HG02642 (cell line): ENCODE results near the gene STRIP2.
A peak's percentile ranks its signal among the peaks of the same experiment; 100 is the strongest.
"Not testable (repeated sequence)": the region's sequence is repeated elsewhere in the genome, so short reads cannot be mapped to it uniquely, and the experiment has no call there.

Experiments used
- ATAC-seq: cut with Tn5 transposase; IDR thresholded peaks from one replicate; pipeline ENCODE4 v1.9.1; 2021; ENCODE audit warnings: mild to moderate bottlenecking; ENCODE audit not compliant: unreplicated experiment, poor library complexity

The STRIP2 gene

GRCh38 chr7:129452589-129453231, 18.5 kb downstream of the STRIP2 start:
- ATAC-seq, result no peak

GRCh38 chr7:129453510-129454248, 19.4 kb downstream of the STRIP2 start:
- ATAC-seq, result no peak

GRCh38 chr7:129454249-129454551, 20.0 kb downstream of the STRIP2 start:
- no peak for ATAC-seq

- ATAC-seq, result no peak
Measured at GRCh38 chr7:129456421-129456820, 22.2 kb downstream of the STRIP2 start.

GRCh38 chr7:129457101-129457500, 22.9 kb downstream of the STRIP2 start:
- ATAC-seq, result no peak

- no peak for ATAC-seq
Measured at GRCh38 chr7:129458171-129458570, 23.9 kb downstream of the STRIP2 start.

- ATAC-seq, result no peak
Measured at GRCh38 chr7:129461809-129462208, 27.6 kb downstream of the STRIP2 start.

GRCh38 chr7:129462420-129462819, 28.2 kb downstream of the STRIP2 start:
- ATAC-seq, result no peak

GRCh38 chr7:129464194-129464593, 30.0 kb downstream of the STRIP2 start:
- ATAC-seq, result no peak

- ATAC-seq, result no peak
Measured at GRCh38 chr7:129465080-129465479, 30.8 kb downstream of the STRIP2 start.

GRCh38 chr7:129466796-129467195, 32.6 kb downstream of the STRIP2 start:
- no peak for ATAC-seq

- ATAC-seq, result no peak
Measured at GRCh38 chr7:129468087-129468486, 33.9 kb downstream of the STRIP2 start.

GRCh38 chr7:129468547-129468946, 34.3 kb downstream of the STRIP2 start:
- peak; percentile 74 for ATAC-seq

- ATAC-seq, result no peak
Measured at GRCh38 chr7:129469930-129470329, 35.7 kb downstream of the STRIP2 start.

GRCh38 chr7:129470411-129470810, 36.2 kb downstream of the STRIP2 start:
- ATAC-seq, result no peak

GRCh38 chr7:129471402-129471827, 37.2 kb downstream of the STRIP2 start:
- ATAC-seq, result no peak

GRCh38 chr7:129475931-129476330, 41.7 kb downstream of the STRIP2 start:
- ATAC-seq, result not testable (repeated sequence)

GRCh38 chr7:129476398-129476797, 42.2 kb downstream of the STRIP2 start:
- ATAC-seq, result not testable (repeated sequence)

GRCh38 chr7:129479831-129480230, 45.6 kb downstream of the STRIP2 start:
- no peak for ATAC-seq

- no peak for ATAC-seq
Measured at GRCh38 chr7:129480674-129481363, 46.6 kb downstream of the STRIP2 start.

- not testable (repeated sequence) for ATAC-seq
Measured at GRCh38 chr7:129481376-129481775, 47.1 kb downstream of the STRIP2 start.
